Measurements from ENCODE around the gene TXNRD3.

GRCh38 chr3:126656371-126657134 lies 1.6 kb upstream of the TXNRD3 start:
- TF ChIP-seq CTCF (IDR thresholded peaks at IDR 0.05) (no peak), POLR2A (IDR thresholded peaks at IDR 0.05) (no peak), POLR2AphosphoS5 (IDR thresholded peaks at IDR 0.05) (no peak)

Measured in breast epithelium (tissue), 3 donors.